Mucosa of rectum (tissue), 2 donors: ENCODE results near the gene NPR3.

ENCODE experiments used
- H3K27ac ChIP-seq, 2 donors: one replicate each; pipeline ENCODE4 v1.7.0; 2013; ENCODE audit warnings: inconsistent platforms in 2 of 2, low read depth in 2 of 2, low read length in 2 of 2
- H3K27me3 ChIP-seq, 2 donors: one replicate each; pipeline ENCODE4 v1.7.0; 2013; ENCODE audit warnings: low read length in 2 of 2; ENCODE audit not compliant: control insufficient read depth in 2 of 2, insufficient read depth in 2 of 2
- H3K36me3 ChIP-seq, 2 donors: one replicate each; pipeline ENCODE4 v1.7.0; 2013; ENCODE audit warnings: low read length in 2 of 2; ENCODE audit not compliant: control insufficient read depth in 2 of 2, insufficient read depth in 2 of 2
- H3K4me1 ChIP-seq, 2 donors: one replicate each; pipeline ENCODE4 v1.7.0; 2013; ENCODE audit warnings: low read length in 2 of 2, mild to moderate bottlenecking in 1 of 2; ENCODE audit not compliant: control insufficient read depth in 2 of 2, insufficient read depth in 2 of 2
- H3K4me3 ChIP-seq, 2 donors: one replicate each; pipeline ENCODE4 v1.7.0; 2013; ENCODE audit warnings: low read length in 2 of 2
- H3K9ac ChIP-seq, 2 donors: one replicate each; pipeline ENCODE4 v1.7.0; 2013; ENCODE audit warnings: low read length in 2 of 2, low read depth in 1 of 2, mild to moderate bottlenecking in 1 of 2
- H3K9me3 ChIP-seq, 2 donors: one replicate each; pipeline ENCODE4 v1.7.0; 2013; ENCODE audit warnings: low read length in 2 of 2; ENCODE audit not compliant: control insufficient read depth in 2 of 2
- donor health status: healthy.
- donor health status: Normal muscosa, but diverticular disease.

NPR3 gene

GRCh38 chr5:32686799-32687498 lies 24.2 kb upstream of the NPR3 start:
- Histone ChIP-seq H3K4me3 (no peak overlapping the region), H3K9ac (no peak overlapping the region), H3K36me3 (no peaks in the 10 kb centered on the region), H3K27ac (no peak overlapping the region), H3K4me1 (no peaks in the 10 kb centered on the region), H3K27me3 (no peaks in the 10 kb centered on the region), H3K9me3 (peaks cover 0 to 3% of the 10 kb centered on the region in 2 donors)

GRCh38 chr5:32687499-32687831 lies 23.7 kb upstream of the NPR3 start:
- Histone ChIP-seq H3K36me3 (no peaks in the 10 kb centered on the region), H3K9me3 (peaks cover 0 to 3% of the 10 kb centered on the region in 2 donors), H3K4me3 (no peak overlapping the region), H3K27ac (no peak overlapping the region), H3K9ac (no peak overlapping the region), H3K4me1 (no peaks in the 10 kb centered on the region), H3K27me3 (no peaks in the 10 kb centered on the region)

- H3K9me3 ChIP-seq: no peaks in the 10 kb centered on the region
- H3K4me3 ChIP-seq: no peak overlapping the region
- H3K27me3 ChIP-seq: no peaks in the 10 kb centered on the region
- H3K36me3 ChIP-seq: no peaks in the 10 kb centered on the region
- no peak overlapping the region for H3K27ac ChIP-seq
- H3K4me1 ChIP-seq: no peaks in the 10 kb centered on the region
- H3K9ac ChIP-seq: no peak overlapping the region
Observed at GRCh38 chr5:32690153-32690552, 21.0 kb upstream of the NPR3 start.

- Histone ChIP-seq H3K27me3 (no peaks in the 10 kb centered on the region), H3K27ac (no peak overlapping the region), H3K9ac (no peak overlapping the region), H3K4me3 (no peak overlapping the region), H3K4me1 (no peaks in the 10 kb centered on the region), H3K36me3 (no peaks in the 10 kb centered on the region), H3K9me3 (no peaks in the 10 kb centered on the region)
Observed at GRCh38 chr5:32690666-32691065, 20.5 kb upstream of the NPR3 start.

- no peak overlapping the region for H3K9ac ChIP-seq
- no peaks in the 10 kb centered on the region for H3K36me3 ChIP-seq
- H3K9me3 ChIP-seq: no peaks in the 10 kb centered on the region
- no peaks in the 10 kb centered on the region for H3K4me1 ChIP-seq
- no peak overlapping the region for H3K27ac ChIP-seq
- no peak overlapping the region for H3K4me3 ChIP-seq
- no peaks in the 10 kb centered on the region for H3K27me3 ChIP-seq
Observed at GRCh38 chr5:32692036-32692746, 18.9 kb upstream of the NPR3 start.

- no peaks in the 10 kb centered on the region for H3K36me3 ChIP-seq
- no peak overlapping the region for H3K27ac ChIP-seq
Observed at GRCh38 chr5:32703957-32704356, 7.2 kb upstream of the NPR3 start.

GRCh38 chr5:32707418-32707997 lies 3.6 kb upstream of the NPR3 start:
- Histone ChIP-seq H3K9me3 (no peaks in the 10 kb centered on the region), H3K36me3 (no peaks in the 10 kb centered on the region), H3K4me3 (no peak overlapping the region), H3K4me1 (peaks cover 3 to 7% of the 10 kb centered on the region in 2 donors), H3K27ac (no peak overlapping the region), H3K27me3 (peaks cover 12 to 14% of the 10 kb centered on the region in 2 donors), H3K9ac (no peak overlapping the region)

More at GRCh38 chr5:32703957-32704356, 7.2 kb upstream of the NPR3 start:
- no peaks in the 10 kb centered on the region for H3K4me1 ChIP-seq
- H3K9me3 ChIP-seq: no peaks in the 10 kb centered on the region
- peaks cover 0 to 5% of the 10 kb centered on the region in 2 donors for H3K27me3 ChIP-seq
- H3K9ac ChIP-seq: no peak overlapping the region
- no peak overlapping the region for H3K4me3 ChIP-seq

- no peak overlapping the region for H3K9ac ChIP-seq
- H3K27me3 ChIP-seq: peaks cover 19 to 23% of the 10 kb centered on the region in 2 donors
- no peak overlapping the region for H3K27ac ChIP-seq
- H3K4me1 ChIP-seq: peaks cover 5 to 7% of the 10 kb centered on the region in 2 donors
- no peaks in the 10 kb centered on the region for H3K36me3 ChIP-seq
- no peaks in the 10 kb centered on the region for H3K9me3 ChIP-seq
- H3K4me3 ChIP-seq: no peak overlapping the region
Observed at GRCh38 chr5:32708949-32709348, 2.2 kb upstream of the NPR3 start.

- Histone ChIP-seq H3K9me3 (no peaks in the 10 kb centered on the region), H3K27me3 (peaks cover 19 to 25% of the 10 kb centered on the region in 2 donors), H3K36me3 (no peaks in the 10 kb centered on the region), H3K9ac (peak overlapping the region in 1 of 2 donors; percentile 24), H3K27ac (peak overlapping the region in 1 of 2 donors; percentile 52), H3K4me1 (peaks cover 5 to 7% of the 10 kb centered on the region in 2 donors), H3K4me3 (peak overlapping the region; percentile 62 to 80)
Observed at GRCh38 chr5:32709750-32710549, 1.2 kb upstream of the NPR3 start.

- H3K27ac ChIP-seq: no peak overlapping the region
- no peak overlapping the region for H3K9ac ChIP-seq
- peak overlapping the region in 1 of 2 donors; percentile 19 for H3K4me3 ChIP-seq
Observed at GRCh38 chr5:32711362-32711680, 200 bp downstream of the NPR3 start.

More at GRCh38 chr5:32711362-32711680, 200 bp downstream of the NPR3 start:
- H3K9me3 ChIP-seq: no peaks in the 10 kb centered on the region
- peaks cover 5 to 7% of the 10 kb centered on the region in 2 donors for H3K4me1 ChIP-seq
- H3K36me3 ChIP-seq: no peaks in the 10 kb centered on the region
- H3K27me3 ChIP-seq: peaks cover 19 to 25% of the 10 kb centered on the region in 2 donors
